Stomach (tissue), 9 donors: ENCODE measurements around the gene RCCD1. TPM values are rescaled to one million over a fixed set of nuclear protein-coding genes. Genes with fewer than 3 reads are reported as not detected.
"Not testable (repeated sequence)": the region's sequence is repeated elsewhere in the genome, so short reads cannot be mapped to it uniquely, and the experiment has no call there.

Source experiments
- DNase-seq, 2 donors: peaks; one replicate each; pipeline versions ENCODE4 v3.0.0 to v3.0.0-alpha.2; 2013 to 2019
- H3K27ac ChIP-seq, 5 donors: fragments of 200-600 bp in 4 of 5; sonication (generic) in 4 of 5; one replicate each; pipeline ENCODE4 v1.5.1; 2013 to 2019; ENCODE audit warnings: mild to moderate bottlenecking in 1 of 5, moderate library complexity in 1 of 5
- H3K27me3 ChIP-seq, 3 donors: fragments of 200-600 bp; sonication (generic); one replicate each; pipeline ENCODE4 v1.5.1; 2017 to 2019; ENCODE audit warnings: mixed run types in 1 of 3
- H3K36me3 ChIP-seq, 4 donors: fragments of 200-600 bp; sonication (generic); 1 replicate in 3 of 4; 2 replicates in 1 of 4; pipeline ENCODE4 v1.5.1; 2016 to 2019
- H3K4me1 ChIP-seq, 4 donors: fragments of 200-600 bp; sonication (generic); one replicate each; pipeline ENCODE4 v1.5.1; 2016 to 2019
- H3K4me3 ChIP-seq, 4 donors: fragments of 200-600 bp; sonication (generic) in 3 of 4; one replicate each; pipeline ENCODE4 v1.5.1; 2016 to 2019; ENCODE audit warnings: mild to moderate bottlenecking in 1 of 4
- H3K9me3 ChIP-seq, 4 donors: fragments of 200-600 bp; sonication (generic); one replicate each; pipeline ENCODE4 v1.5.1; 2016 to 2019
- CTCF ChIP-seq, 7 experiments: fragments of 450-650 bp in 4 of 7; fragments of 200-600 bp in 3 of 7; sonication (generic) in 3 of 7; IDR thresholded peaks; one replicate each; pipeline ENCODE4 v1.5.1; 2016 to 2019; ENCODE audit warnings: antibody characterized with exemption in 7 of 7, control low read depth in 2 of 7, mild to moderate bottlenecking in 1 of 7
- EP300 ChIP-seq: sonication (generic); formaldehyde crosslinking; IDR thresholded peaks from one replicate; pipeline ENCODE4 v1.6.1; 2017; ENCODE audit warnings: antibody characterized with exemption
- POLR2A ChIP-seq, 4 donors: fragments of 450-650 bp; IDR thresholded peaks; one replicate each; pipeline ENCODE4 v1.6.1; 2016; ENCODE audit warnings: antibody characterized with exemption in 4 of 4, control low read depth in 2 of 4, mild to moderate bottlenecking in 1 of 4, moderate library complexity in 1 of 4
- POLR2AphosphoS5 ChIP-seq, 3 donors: sonication (generic); formaldehyde crosslinking; IDR thresholded peaks; one replicate each; pipeline ENCODE4 v1.6.1; 2016; ENCODE audit warnings: antibody characterized with exemption in 3 of 3
- WGBS, 5 donors: extraction: QIAGEN DNeasy Blood & Tissue Kit in 3 of 5; methylation state at CpG; one replicate each; pipeline versions ENCODE4 v1.1.5 to v1.1.7; 2013 to 2018; 5-methylcytosine and 5-hydroxymethylcytosine counted together
- intact Hi-C: fragments of 100-400 bp; cut with DNase I; formaldehyde crosslinking; loops from one replicate; pipeline ENCODE4 v1.15.1; 2023; ENCODE audit warnings: low total_unique reads
- polyA plus RNA-seq, 3 donors: library from polyadenylated mRNA; stranded (reverse); fragments of 200-250 nt; gene quantifications; one replicate each; pipeline ENCODE4 v1.2.3, GENCODE V29; 2013
- total RNA-seq, 5 donors: library from RNA; depleted of rRNA; stranded (reverse); fragments of >200 nt; gene quantifications; one replicate each; pipeline versions ENCODE4 v1.1.0 to v1.2.3, GENCODE V29; 2014 to 2016
- donor health status: healthy with polysubstance abuse.
- donor health status: Bipolar disorder and iron deficiency.
- donor health status: healthy.

RCCD1 gene
- total and polyA plus RNA-seq, 8 donors: 2.2 to 98.5 (median 7.7) TPM

DNA sequence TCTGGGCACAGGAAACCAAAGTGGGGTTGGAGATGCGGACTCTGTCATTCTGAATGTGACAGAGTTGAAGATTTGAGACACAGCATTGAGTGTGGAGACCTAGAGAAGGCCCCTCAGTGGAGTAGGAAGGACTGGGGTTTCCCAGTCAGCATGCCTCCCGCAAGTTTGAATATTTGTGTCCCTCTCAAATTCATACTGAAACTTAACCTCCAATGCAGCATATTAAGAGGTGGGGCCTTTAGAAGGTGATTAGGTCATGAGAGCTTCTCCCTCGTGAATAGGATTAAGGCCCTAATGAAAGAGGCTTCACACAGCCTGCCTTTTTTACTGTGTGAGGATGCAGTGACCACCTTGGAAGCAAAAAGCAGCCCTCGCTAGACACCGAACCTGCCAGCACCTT is 30.3 kb upstream of the RCCD1 start:
- Histone ChIP-seq H3K27ac (no peak overlapping the region), H3K4me3 (no peak overlapping the region), H3K36me3 (peaks cover 21 to 33% (median 28%) of the 10 kb centered on the region in 4 donors), H3K4me1 (peaks cover 0 to 12% (median 2%) of the 10 kb centered on the region in 4 donors), H3K27me3 (no peaks in the 10 kb centered on the region), H3K9me3 (no peaks in the 10 kb centered on the region)
- WGBS, 5 donors: 72 to 85% (median 80%) methylated on average over 5 of the region's 5 CpGs
- TF ChIP-seq CTCF (IDR thresholded peaks at IDR 0.05) (no peak), EP300 (no peak), POLR2AphosphoS5 (IDR thresholded peaks at IDR 0.05) (no peak), POLR2A (IDR thresholded peaks at IDR 0.05) (no peak)
- no peak for DNase-seq
- intact Hi-C loops: no loop called here

- H3K27ac ChIP-seq, H3K4me3 ChIP-seq, H3K9me3 ChIP-seq, H3K36me3 ChIP-seq, intact Hi-C loops, DNase-seq, H3K27me3 ChIP-seq: not testable (repeated sequence)
- 91 to 93% (median 92%) methylated on average over 10 of the region's 10 CpGs for WGBS, 5 donors
- peaks cover 13 to 28% (median 19%) of the 10 kb centered on the region in 4 donors for H3K4me1 ChIP-seq
Observed at GRCh38 chr15:90926766-90927165, 27.9 kb upstream of the RCCD1 start.

DNA sequence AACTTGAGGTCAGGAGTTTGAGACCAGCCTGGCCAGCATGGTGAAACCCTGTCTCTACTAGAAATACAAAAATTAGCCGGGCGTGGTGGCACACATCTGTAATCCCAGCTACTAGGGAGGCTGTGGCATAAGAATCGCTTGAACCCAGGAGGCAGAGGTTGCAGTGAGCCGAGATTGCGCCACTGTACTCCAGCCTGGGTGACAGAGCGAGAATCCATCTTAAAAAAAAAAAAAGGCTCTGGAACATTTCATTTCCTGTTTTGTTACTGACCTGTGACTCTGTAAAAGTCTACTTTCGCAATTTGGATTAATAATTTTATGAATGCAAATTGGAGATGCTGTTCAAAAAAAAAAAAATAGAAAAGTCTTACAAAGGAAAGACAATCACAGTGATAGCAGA is 26.6 kb upstream of the RCCD1 start:
- 86 to 96% (median 95%) methylated on average over 7 of the region's 7 CpGs for WGBS, 5 donors
- H3K4me3 ChIP-seq, H3K9me3 ChIP-seq, intact Hi-C loops, H3K36me3 ChIP-seq, H3K27me3 ChIP-seq, DNase-seq: not testable (repeated sequence)
- Histone ChIP-seq H3K27ac (peak overlapping the region in 2 of 5 donors; percentile 1 to 94), H3K4me1 (peaks cover 16 to 38% (median 28%) of the 10 kb centered on the region in 4 donors)

DNA sequence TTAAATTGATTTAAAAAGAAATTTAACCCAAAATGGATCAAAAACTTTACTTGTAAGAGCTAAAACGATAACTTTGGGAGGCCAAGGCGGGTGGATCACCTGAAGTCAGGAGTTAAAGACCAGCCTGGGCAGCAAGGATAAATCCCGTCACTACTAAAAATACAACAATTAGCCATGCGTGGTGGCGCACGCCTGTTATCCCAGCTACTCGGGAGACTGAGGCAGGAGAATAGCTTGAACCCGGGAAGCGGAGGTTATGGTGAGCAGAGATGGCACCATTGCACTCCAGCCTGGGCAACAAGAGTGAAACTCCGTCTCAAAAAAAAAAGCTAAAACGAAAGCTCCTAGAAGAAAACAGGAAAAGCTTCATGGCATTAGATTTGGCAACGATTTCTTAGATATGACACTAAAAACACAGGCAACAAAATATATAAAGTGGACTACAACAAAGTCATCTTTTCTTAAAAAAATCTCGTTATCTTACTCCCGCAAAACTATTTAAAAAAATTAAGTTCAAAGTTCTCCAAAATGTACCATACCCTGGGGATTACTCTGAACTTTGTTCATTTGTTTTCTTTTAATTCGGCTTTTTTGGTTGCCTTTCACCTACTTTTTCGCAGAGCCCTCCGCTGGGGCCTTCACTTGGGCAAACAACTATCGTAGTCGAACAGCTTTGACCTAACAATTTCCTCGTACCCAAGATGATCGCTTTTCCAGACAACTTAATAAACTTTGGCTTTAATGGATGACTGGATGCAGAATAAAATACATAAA is 25.3 kb upstream of the RCCD1 start:
- no peaks in the 10 kb centered on the region for H3K36me3 ChIP-seq
- no peak for DNase-seq
- H3K4me3 ChIP-seq: peak overlapping the region; percentile 43 to 77 (median 64)
- WGBS, 5 donors: 48 to 50% (median 48%) methylated on average over 21 of the region's 21 CpGs
- TF ChIP-seq EP300 (no peak), CTCF (IDR thresholded peaks at IDR 0.05) (no peak), POLR2A (IDR thresholded peaks at IDR 0.05) (no peak), POLR2AphosphoS5 (IDR thresholded peaks at IDR 0.05) (no peak)
- H3K4me1 ChIP-seq: peaks cover 17 to 51% (median 35%) of the 10 kb centered on the region in 4 donors
- intact Hi-C loops: no loop called here
- no peaks in the 10 kb centered on the region for H3K27me3 ChIP-seq
- no peaks in the 10 kb centered on the region for H3K9me3 ChIP-seq
- peak overlapping the region; percentile 92 to 97 (median 95) for H3K27ac ChIP-seq

DNA sequence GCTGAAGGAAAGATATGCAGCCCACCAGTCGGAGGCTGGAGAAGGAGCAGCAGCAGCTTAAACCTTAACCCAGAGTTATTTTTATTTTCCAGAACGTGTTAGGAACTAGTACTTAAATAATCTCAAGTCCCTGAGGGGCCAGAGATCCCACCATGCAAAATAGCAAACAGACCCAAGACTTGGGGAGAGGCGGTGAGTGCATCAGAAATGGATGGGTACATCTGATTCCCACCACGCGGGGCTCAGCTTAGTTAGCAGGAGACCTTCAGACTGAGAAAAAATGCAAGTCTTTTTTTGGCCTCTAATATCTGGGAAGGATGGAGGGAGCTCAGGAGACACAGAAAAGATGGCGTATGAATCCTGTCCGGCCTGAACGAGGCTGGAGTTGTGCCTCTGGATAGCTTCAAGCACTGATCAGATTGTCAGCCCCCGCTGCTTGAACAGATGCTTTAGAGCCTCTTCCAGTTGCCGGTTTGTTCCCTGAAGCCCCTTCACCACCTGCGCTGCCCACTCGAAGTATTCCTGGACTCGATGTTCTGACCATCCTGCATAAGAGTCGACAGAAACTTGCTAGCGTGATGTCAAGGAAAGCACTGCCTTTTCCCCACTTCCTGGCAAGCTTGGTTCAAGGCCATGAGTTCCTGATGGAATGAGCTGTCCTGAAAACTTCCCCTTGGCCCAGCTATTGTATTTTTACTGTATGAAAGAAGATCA is 23.7 kb upstream of the RCCD1 start:
- WGBS, 5 donors: 61 to 73% (median 69%) methylated on average over 15 of the region's 15 CpGs
- peaks cover 27 to 63% (median 47%) of the 10 kb centered on the region in 4 donors for H3K4me1 ChIP-seq
- intact Hi-C loops: no loop called here
- peak overlapping the region; percentile 92 to 97 (median 95) for H3K27ac ChIP-seq
- peak overlapping the region; percentile 43 to 77 (median 67) for H3K4me3 ChIP-seq
- peak in 1 of 2 donors; percentile 37 for DNase-seq
- no peaks in the 10 kb centered on the region for H3K27me3 ChIP-seq
- TF ChIP-seq CTCF (IDR thresholded peaks at IDR 0.05): no peak
- no peak for TF ChIP-seq POLR2AphosphoS5 (IDR thresholded peaks at IDR 0.05)
- no peak for TF ChIP-seq POLR2A (IDR thresholded peaks at IDR 0.05)
- no peak for TF ChIP-seq EP300
- H3K9me3 ChIP-seq: no peaks in the 10 kb centered on the region
- no peaks in the 10 kb centered on the region for H3K36me3 ChIP-seq
